GM12892 (cell line): ENCODE data around the gene PTGFR.

ENCODE experiments used
- POLR2AphosphoS5 ChIP-seq: IDR thresholded peaks from 2 replicates; pipeline ENCODE4 v1.6.1; 2011; ENCODE audit warnings: low read depth, low read length, control low read depth
- TAF1 ChIP-seq: IDR thresholded peaks from 2 replicates; pipeline ENCODE4 v1.6.1; 2011; ENCODE audit warnings: low read depth, mild to moderate bottlenecking, control low read depth, low read length, borderline replicate concordance

DNA sequence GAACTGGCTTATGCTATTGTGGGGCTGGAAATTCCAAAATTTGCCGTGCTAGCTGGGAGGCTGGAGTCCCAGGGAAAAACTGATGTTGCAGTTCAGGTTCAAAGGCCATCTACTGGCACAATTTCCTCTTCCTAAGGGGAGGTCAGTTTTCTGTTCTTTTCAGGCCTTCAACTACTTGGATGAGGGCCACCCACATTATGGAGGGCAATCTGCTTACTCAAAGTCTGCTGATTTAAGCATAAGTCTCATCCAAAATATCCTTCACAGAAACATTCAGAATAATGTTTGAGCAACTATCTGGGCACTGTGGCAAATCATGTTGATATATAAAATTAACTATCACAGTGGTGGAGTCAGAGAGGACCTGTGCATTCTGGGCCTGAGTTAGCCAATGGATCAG is 21.2 kb upstream of the PTGFR start:
- TF ChIP-seq TAF1, result no peak
- no peak for TF ChIP-seq POLR2AphosphoS5
